Measurements from ENCODE around the gene PDSS1.

The PDSS1 gene

DNA sequence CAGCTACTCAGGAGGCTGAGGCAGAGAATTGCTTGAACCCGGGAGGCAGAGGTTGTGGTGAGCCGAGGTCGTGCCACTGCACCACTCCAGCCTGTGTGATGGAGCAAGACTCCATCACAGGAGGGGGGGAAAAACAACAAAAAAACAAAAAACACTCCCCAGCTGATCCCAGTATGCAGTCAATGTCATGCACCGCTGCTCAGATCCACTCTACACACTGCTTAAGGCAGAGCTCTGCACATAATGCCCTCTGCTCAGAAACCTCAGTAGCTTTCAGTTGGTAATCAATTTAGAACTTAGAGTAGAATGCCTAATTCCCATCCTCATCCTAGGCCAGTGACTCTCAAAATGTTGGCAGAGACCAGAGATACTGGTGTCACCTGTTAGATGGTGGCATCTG is 43.9 kb downstream of the PDSS1 start:
- Histone ChIP-seq H3K27ac (ENCODE audit: low read depth, low read length) (no peak overlapping the region), H3K4me1 (ENCODE audit: control insufficient read depth, insufficient read depth, low read length) (peaks cover 9% of the 10 kb centered on the region), H3K9me3 (ENCODE audit: control insufficient read depth, insufficient read depth, low read length) (no peaks in the 10 kb centered on the region), H3K4me3 (ENCODE audit: low read depth, low read length) (no peak overlapping the region), H3K36me3 (ENCODE audit: control insufficient read depth, insufficient read depth, low read length) (peaks cover 84% of the 10 kb centered on the region), H3K27me3 (ENCODE audit: control insufficient read depth, insufficient read depth, low read length) (no peaks in the 10 kb centered on the region), H3K9ac (ENCODE audit: low read depth, low read length) (no peak overlapping the region)

DNA sequence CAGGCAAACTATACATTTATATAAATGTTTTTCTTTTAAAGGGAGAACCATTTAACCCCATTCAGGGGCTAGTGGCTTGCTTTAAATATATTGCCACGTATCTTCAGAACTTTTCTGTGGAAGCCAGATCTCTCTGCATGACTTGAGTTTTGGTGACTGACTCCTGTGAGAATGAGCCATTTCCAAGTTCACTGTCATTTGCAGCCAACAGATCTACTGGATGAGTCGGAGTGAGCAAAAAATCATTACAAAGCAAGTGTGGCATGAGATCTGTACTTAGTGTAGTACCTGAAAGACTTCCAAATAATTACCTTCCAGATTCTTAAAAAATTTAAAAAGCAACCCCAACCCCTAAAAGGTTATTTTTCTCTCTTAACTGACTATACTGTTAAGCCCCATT is 45.6 kb downstream of the PDSS1 start:
- Histone ChIP-seq H3K36me3 (ENCODE audit: control insufficient read depth, insufficient read depth, low read length) (peaks cover 87% of the 10 kb centered on the region), H3K27me3 (ENCODE audit: control insufficient read depth, insufficient read depth, low read length) (no peaks in the 10 kb centered on the region), H3K4me3 (ENCODE audit: low read depth, low read length) (no peak overlapping the region), H3K9ac (ENCODE audit: low read depth, low read length) (no peak overlapping the region), H3K27ac (ENCODE audit: low read depth, low read length) (peak overlapping the region; percentile 66), H3K9me3 (ENCODE audit: control insufficient read depth, insufficient read depth, low read length) (no peaks in the 10 kb centered on the region), H3K4me1 (ENCODE audit: control insufficient read depth, insufficient read depth, low read length) (peaks cover 9% of the 10 kb centered on the region)

DNA sequence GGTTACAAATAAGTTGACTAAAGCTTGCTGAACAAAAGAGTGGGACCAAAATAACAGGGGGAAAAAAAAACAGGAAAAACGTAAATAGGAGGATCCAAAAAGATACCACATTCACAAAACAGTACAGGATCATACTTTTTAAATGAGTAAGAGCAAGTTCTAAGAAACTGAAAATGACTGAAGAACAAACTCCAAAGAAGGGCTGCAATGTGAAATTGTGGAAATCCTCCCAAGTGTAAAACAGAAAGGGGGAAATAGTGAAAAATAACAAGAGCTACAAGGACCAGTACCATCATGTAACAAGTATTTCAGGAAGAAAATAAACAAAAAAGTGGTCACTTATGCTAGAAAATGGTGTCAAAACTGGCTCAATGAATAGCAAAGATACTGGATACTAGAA is 46.3 kb downstream of the PDSS1 start:
- Histone ChIP-seq H3K9me3 (ENCODE audit: control insufficient read depth, insufficient read depth, low read length) (no peaks in the 10 kb centered on the region), H3K27me3 (ENCODE audit: control insufficient read depth, insufficient read depth, low read length) (no peaks in the 10 kb centered on the region), H3K27ac (ENCODE audit: low read depth, low read length) (peak overlapping the region; percentile 66), H3K9ac (ENCODE audit: low read depth, low read length) (no peak overlapping the region), H3K36me3 (ENCODE audit: control insufficient read depth, insufficient read depth, low read length) (peaks cover 87% of the 10 kb centered on the region), H3K4me1 (ENCODE audit: control insufficient read depth, insufficient read depth, low read length) (peaks cover 9% of the 10 kb centered on the region), H3K4me3 (ENCODE audit: low read depth, low read length) (no peak overlapping the region)

DNA sequence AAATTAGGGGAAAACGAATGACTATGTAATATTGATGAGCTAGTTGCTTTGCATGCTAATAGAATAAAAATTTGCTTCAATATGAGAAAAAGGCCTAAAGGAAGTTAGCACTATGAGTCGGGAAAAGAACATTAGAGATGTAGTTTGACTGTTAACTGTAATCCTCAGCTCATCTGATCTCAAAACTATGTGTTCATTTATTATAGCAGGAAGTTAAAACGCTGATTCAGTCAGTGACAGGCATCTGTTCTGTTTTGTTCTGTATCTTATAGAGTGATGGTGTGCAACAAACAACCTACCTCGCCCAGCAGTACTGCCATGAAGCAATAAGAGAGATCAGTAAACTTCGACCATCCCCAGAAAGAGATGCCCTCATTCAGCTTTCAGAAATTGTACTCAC is 48.6 kb downstream of the PDSS1 start:
- Histone ChIP-seq H3K4me3 (ENCODE audit: low read depth, low read length) (no peak overlapping the region), H3K9me3 (ENCODE audit: control insufficient read depth, insufficient read depth, low read length) (no peaks in the 10 kb centered on the region), H3K27ac (ENCODE audit: low read depth, low read length) (no peak overlapping the region), H3K4me1 (ENCODE audit: control insufficient read depth, insufficient read depth, low read length) (peaks cover 9% of the 10 kb centered on the region), H3K36me3 (ENCODE audit: control insufficient read depth, insufficient read depth, low read length) (peaks cover 80% of the 10 kb centered on the region), H3K9ac (ENCODE audit: low read depth, low read length) (no peak overlapping the region), H3K27me3 (ENCODE audit: control insufficient read depth, insufficient read depth, low read length) (no peaks in the 10 kb centered on the region)

DNA sequence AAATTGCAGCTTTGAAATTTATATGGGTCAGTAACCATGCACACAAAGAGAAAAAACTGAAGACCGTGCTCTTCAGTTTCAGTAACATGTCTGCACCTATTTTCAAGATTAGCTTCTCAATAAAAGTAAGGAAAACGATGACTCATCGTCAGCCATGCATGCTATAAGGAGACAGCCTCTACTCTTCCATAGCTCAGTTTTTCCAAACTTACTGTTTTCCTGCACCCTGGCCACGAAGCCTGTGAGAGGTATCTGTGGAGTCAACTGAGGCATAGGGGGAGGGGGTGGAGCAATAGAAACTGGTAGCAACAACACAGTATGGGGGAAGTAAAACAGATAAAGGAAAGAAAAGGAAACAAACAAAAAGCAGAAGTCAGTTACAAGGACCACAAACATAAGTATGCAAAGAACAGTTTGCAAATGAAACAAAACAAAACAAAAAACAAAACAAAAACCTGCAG is 58.0 kb downstream of the PDSS1 start:
- 0 out of 2 replicates have a peak, but pooled peaks cover 11% of the 10 kb centered on the region for H3K36me3 ChIP-seq (ENCODE audit: control insufficient read depth, insufficient read depth, low read length)
- no peak overlapping the region for H3K9ac ChIP-seq (ENCODE audit: low read depth, low read length)
- no peaks in the 10 kb centered on the region for H3K9me3 ChIP-seq (ENCODE audit: control insufficient read depth, insufficient read depth, low read length)
- H3K4me1 ChIP-seq (ENCODE audit: control insufficient read depth, insufficient read depth, low read length): peaks cover 33% of the 10 kb centered on the region
- no peaks in the 10 kb centered on the region for H3K27me3 ChIP-seq (ENCODE audit: control insufficient read depth, insufficient read depth, low read length)
- no peak overlapping the region; the same call in 1 of the 2 replicates for H3K4me3 ChIP-seq (ENCODE audit: low read depth, low read length)
- peak overlapping the region; percentile 70 for H3K27ac ChIP-seq (ENCODE audit: low read depth, low read length)

DNA sequence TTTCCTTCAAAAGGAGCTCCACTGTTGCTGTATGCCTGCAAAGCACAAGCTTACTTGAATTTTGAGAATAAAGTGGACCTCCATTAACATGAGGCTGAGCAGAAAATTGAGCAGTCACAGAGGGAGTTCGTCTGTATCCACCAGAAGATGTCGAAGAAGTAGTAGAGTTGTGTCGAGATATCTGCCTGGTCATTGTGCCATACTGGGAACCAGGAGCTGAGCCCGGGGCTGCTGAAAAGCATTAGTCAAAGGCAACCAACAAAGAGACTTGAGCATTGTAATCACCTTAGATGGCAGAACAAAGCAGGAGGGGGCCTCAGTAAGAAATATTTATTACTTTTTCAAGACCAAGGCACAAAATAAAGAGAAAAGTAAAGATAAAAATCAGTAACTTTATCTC is 61.5 kb downstream of the PDSS1 start:
- no peaks in the 10 kb centered on the region for H3K9me3 ChIP-seq (ENCODE audit: control insufficient read depth, insufficient read depth, low read length)
- H3K27ac ChIP-seq (ENCODE audit: low read depth, low read length): peak overlapping the region; percentile 69
- no peak overlapping the region for H3K4me3 ChIP-seq (ENCODE audit: low read depth, low read length)
- H3K27me3 ChIP-seq (ENCODE audit: control insufficient read depth, insufficient read depth, low read length): no peaks in the 10 kb centered on the region
- H3K4me1 ChIP-seq (ENCODE audit: control insufficient read depth, insufficient read depth, low read length): peaks cover 33% of the 10 kb centered on the region
- peaks cover 11% of the 10 kb centered on the region; the same call in 1 of the 2 replicates for H3K36me3 ChIP-seq (ENCODE audit: control insufficient read depth, insufficient read depth, low read length)
- no peak overlapping the region for H3K9ac ChIP-seq (ENCODE audit: low read depth, low read length)

DNA sequence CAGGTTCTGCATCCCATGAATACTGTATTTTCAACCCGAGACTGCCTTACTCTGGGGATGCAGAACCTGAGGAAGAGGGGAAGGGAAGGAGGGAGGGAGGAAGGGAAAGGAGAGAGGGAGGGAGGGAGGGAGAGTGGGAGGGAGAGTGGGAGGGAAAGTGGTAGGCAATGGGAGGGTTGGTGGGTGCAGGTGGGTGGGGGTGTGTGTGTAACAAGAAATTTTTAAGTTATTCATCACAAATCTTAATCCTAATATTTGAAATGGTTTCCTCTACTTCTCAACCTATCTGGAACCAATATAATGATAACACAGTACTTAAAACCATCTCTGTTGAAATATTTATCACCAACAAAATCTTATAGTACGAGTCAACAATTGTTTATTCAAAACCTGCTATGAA is 68.0 kb downstream of the PDSS1 start:
- Histone ChIP-seq H3K4me3 (ENCODE audit: low read depth, low read length) (no peak overlapping the region), H3K27ac (ENCODE audit: low read depth, low read length) (no peak overlapping the region), H3K4me1 (ENCODE audit: control insufficient read depth, insufficient read depth, low read length) (peaks cover 11% of the 10 kb centered on the region), H3K9me3 (ENCODE audit: control insufficient read depth, insufficient read depth, low read length) (no peaks in the 10 kb centered on the region), H3K36me3 (ENCODE audit: control insufficient read depth, insufficient read depth, low read length) (peaks cover 34% of the 10 kb centered on the region), H3K9ac (ENCODE audit: low read depth, low read length) (no peak overlapping the region), H3K27me3 (ENCODE audit: control insufficient read depth, insufficient read depth, low read length) (no peaks in the 10 kb centered on the region)

DNA sequence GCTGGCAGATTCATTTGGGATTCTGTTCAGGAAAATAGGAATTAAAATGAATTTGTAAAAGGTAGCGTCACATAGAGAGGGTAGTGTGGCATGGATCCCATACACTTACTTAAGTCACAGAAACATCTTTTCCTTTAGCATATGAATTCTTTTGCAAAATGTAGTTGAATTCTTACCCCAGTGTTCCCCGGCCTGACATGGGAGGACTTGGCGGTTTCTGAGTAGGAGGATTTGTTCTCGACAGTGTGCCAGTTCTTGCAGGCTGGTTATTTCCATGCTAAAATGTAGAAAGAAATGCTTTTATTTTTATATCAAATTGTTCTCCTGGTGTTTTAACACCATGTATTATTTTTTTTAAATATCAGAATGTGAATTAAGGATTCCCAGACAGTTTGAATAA is 72.6 kb downstream of the PDSS1 start:
- H3K4me3 ChIP-seq (ENCODE audit: low read depth, low read length): no peak overlapping the region
- H3K27me3 ChIP-seq (ENCODE audit: control insufficient read depth, insufficient read depth, low read length): no peaks in the 10 kb centered on the region
- H3K9ac ChIP-seq (ENCODE audit: low read depth, low read length): no peak overlapping the region
- no peaks in the 10 kb centered on the region for H3K9me3 ChIP-seq (ENCODE audit: control insufficient read depth, insufficient read depth, low read length)
- peaks cover 18% of the 10 kb centered on the region for H3K36me3 ChIP-seq (ENCODE audit: control insufficient read depth, insufficient read depth, low read length)
- H3K4me1 ChIP-seq (ENCODE audit: control insufficient read depth, insufficient read depth, low read length): peaks cover 27% of the 10 kb centered on the region
- H3K27ac ChIP-seq (ENCODE audit: low read depth, low read length): no peak overlapping the region

DNA sequence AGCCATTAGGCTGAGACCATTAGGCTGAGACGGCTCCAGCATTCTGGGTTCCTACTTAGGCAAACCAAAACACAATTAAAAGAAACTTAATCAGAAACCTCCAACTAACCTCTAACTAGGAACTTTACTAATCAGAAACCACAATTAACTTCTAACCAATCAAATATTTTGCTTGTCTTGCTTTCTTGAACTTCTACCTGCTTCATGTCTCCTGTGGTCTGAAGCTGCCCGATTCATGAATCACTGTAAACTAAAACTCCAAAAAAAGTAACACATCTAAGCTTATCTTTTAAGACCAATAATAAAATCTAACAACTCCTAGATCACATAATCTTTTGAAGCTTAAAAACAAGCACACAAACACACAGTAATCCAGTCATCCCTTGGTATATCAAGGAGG is 76.1 kb downstream of the PDSS1 start:
- Histone ChIP-seq H3K36me3 (ENCODE audit: control insufficient read depth, insufficient read depth, low read length) (peaks cover 3% of the 10 kb centered on the region; the same call in 1 of the 2 replicates), H3K4me1 (ENCODE audit: control insufficient read depth, insufficient read depth, low read length) (peaks cover 27% of the 10 kb centered on the region), H3K4me3 (ENCODE audit: low read depth, low read length) (no peak overlapping the region), H3K9ac (ENCODE audit: low read depth, low read length) (no peak overlapping the region), H3K27ac (ENCODE audit: low read depth, low read length) (no peak overlapping the region), H3K27me3 (ENCODE audit: control insufficient read depth, insufficient read depth, low read length) (no peaks in the 10 kb centered on the region), H3K9me3 (ENCODE audit: control insufficient read depth, insufficient read depth, low read length) (no peaks in the 10 kb centered on the region)

DNA sequence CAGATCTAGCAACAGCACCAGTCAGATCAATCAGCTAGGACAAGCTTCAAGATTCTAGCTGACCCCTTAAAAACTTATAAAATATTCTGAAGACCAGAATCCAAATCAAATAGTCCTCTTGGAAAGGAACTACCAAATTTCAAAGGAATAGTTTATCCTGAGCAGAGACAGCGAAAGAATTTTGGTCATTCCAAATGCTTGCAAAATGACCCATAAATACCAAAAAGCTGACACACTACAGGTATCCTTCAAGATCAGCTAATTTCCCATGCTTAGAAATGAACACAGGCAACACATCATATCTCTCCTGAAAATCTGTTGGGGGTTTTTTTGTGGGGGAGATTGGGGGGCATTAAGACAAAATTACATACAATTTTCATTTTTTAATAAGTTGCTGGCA is 78.8 kb downstream of the PDSS1 start:
- Histone ChIP-seq H3K27ac (ENCODE audit: low read depth, low read length) (no peak overlapping the region), H3K27me3 (ENCODE audit: control insufficient read depth, insufficient read depth, low read length) (no peaks in the 10 kb centered on the region), H3K9ac (ENCODE audit: low read depth, low read length) (no peak overlapping the region), H3K4me3 (ENCODE audit: low read depth, low read length) (no peak overlapping the region), H3K9me3 (ENCODE audit: control insufficient read depth, insufficient read depth, low read length) (no peaks in the 10 kb centered on the region), H3K4me1 (ENCODE audit: control insufficient read depth, insufficient read depth, low read length) (peaks cover 31% of the 10 kb centered on the region), H3K36me3 (ENCODE audit: control insufficient read depth, insufficient read depth, low read length) (no peaks in the 10 kb centered on the region)

DNA sequence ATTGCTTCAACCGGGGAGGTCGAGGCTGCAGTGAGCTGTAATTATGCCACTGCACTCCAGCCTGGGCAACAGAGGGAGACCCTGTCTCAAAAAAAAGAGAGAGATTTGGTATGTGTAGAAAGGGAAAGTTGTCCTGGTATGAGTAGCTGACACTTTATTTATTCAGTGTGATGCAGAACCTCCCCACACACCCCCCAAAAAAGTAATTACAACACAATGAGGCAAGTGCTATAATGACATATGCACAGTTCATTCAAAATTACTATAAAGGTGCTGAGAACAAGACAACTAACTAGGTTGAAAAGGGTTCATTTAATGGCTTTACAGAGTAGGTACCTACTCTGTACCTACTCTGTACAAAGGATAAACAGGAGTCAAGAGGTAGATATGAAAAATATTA is 80.2 kb downstream of the PDSS1 start:
- no peak overlapping the region for H3K4me3 ChIP-seq (ENCODE audit: low read depth, low read length)
- no peak overlapping the region for H3K9ac ChIP-seq (ENCODE audit: low read depth, low read length)
- no peaks in the 10 kb centered on the region for H3K27me3 ChIP-seq (ENCODE audit: control insufficient read depth, insufficient read depth, low read length)
- H3K4me1 ChIP-seq (ENCODE audit: control insufficient read depth, insufficient read depth, low read length): peaks cover 39% of the 10 kb centered on the region
- no peak overlapping the region for H3K27ac ChIP-seq (ENCODE audit: low read depth, low read length)
- no peaks in the 10 kb centered on the region for H3K9me3 ChIP-seq (ENCODE audit: control insufficient read depth, insufficient read depth, low read length)
- no peaks in the 10 kb centered on the region for H3K36me3 ChIP-seq (ENCODE audit: control insufficient read depth, insufficient read depth, low read length)

Measured in HUES48 (cell line).